ENCODE results near the gene LRRC15.

LRRC15 gene

DNA sequence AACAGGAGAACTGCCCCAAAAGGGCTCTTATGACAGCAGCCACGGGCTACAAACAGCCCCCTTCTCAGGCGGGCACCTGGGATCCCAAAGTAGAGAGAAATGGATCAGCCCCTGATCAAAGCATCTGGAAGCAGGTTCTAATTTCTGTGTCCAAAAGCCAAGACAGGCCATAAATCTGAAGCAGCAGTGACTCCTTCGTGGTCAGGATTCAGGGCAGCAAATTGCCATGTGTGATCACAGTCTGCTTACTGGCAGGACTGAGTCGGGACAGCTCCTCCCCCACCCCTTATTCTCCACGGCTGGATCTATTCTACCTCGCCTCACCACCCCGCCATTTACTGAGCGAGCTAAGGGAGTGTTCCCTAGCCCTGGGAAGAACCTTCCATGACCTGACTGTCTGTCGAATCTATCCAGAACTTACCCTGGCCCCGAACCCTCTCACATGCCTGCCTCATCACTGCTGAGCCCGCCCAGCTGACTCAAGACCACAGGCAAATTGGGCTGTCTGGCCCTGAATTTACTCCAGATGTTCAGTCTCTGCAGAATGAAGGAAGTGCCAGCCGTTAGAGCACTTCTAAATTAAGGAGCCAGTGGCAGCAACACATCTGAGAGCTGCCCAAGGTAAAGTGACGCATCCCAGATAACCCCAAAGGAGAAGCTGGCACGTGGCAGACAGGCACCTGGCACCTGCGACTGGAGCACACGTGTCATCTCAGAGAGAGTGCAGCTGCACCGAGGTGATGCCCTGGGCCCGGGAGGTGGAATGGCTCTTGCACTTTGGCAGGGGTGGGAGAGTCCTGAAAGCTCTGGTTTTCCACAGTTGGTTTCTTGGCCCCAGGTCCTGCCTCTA lies 1.3 kb downstream of the LRRC15 start:
- no peaks in the 10 kb centered on the region for H3K36me3 ChIP-seq (ENCODE audit: control insufficient read depth, insufficient read depth, low read length)
- H3K27ac ChIP-seq (ENCODE audit: low read depth, low read length) = no peak overlapping the region
- peaks cover 2% of the 10 kb centered on the region for H3K4me1 ChIP-seq (ENCODE audit: control insufficient read depth, insufficient read depth, low read length)
- no peak overlapping the region for H3K9ac ChIP-seq (ENCODE audit: low read length)
- H3K27me3 ChIP-seq (ENCODE audit: control insufficient read depth, insufficient read depth, low read length) = no peaks in the 10 kb centered on the region
- no peak overlapping the region for H3K4me3 ChIP-seq (ENCODE audit: low read length)

DNA sequence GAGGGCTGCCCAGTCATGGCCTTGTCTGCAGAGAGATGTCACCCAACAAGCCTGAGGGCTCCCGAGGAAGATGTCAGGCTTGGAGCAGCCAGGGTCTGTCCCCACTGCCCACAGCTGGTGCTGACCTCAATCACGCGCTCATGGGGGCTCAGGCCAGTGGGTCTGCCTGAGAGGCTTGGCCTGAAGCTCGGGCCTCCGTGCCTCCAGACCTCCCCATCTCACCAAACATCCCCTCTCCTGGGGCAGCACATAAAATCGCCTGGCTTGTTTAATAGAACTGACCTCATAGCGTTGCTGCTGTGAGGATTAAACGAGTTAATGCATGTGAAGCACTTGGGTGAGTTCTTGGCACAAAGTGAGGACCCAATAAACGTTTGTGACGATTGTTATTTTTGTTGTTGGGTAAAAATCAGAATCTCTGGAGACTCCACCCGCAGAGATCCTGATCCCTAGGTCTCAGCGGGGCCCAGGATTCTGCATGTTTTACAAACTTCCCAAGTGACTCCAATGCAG lies 3.5 kb downstream of the LRRC15 start:
- H3K9ac ChIP-seq (ENCODE audit: low read length) = no peak overlapping the region
- H3K27ac ChIP-seq (ENCODE audit: low read depth, low read length) = no peak overlapping the region
- no peak overlapping the region for H3K4me3 ChIP-seq (ENCODE audit: low read length)

DNA sequence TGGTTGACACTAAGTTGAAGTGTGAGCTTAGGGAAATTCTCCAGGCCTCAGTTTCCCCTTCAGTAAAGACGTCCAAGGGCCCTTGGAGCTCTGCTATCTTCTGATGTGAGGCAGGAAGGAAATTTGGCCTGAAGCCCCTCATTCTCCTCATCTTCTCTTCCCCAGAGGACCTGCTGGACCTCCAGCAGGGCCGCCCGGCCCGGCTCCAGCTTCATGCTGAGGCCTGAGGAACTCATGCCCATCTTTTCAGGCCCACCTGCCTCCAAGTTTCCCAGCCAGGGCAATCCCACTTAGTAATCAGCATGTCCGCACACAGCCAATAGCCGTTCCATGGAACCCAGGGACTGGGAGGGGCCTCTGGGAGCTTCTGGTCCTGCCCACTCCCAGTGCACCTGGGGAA lies 4.0 kb downstream of the LRRC15 start:
- H3K27me3 ChIP-seq (ENCODE audit: control insufficient read depth, insufficient read depth, low read length) = no peaks in the 10 kb centered on the region
- no peaks in the 10 kb centered on the region for H3K36me3 ChIP-seq (ENCODE audit: control insufficient read depth, insufficient read depth, low read length)
- H3K4me1 ChIP-seq (ENCODE audit: control insufficient read depth, insufficient read depth, low read length) = peaks cover 2% of the 10 kb centered on the region
- H3K27ac ChIP-seq (ENCODE audit: low read depth, low read length) = no peak overlapping the region
- H3K9ac ChIP-seq (ENCODE audit: low read length) = no peak overlapping the region
- no peak overlapping the region for H3K4me3 ChIP-seq (ENCODE audit: low read length)

More for the DNA sequence above, 3.5 kb downstream of the LRRC15 start:
- Histone ChIP-seq H3K4me1 (ENCODE audit: control insufficient read depth, insufficient read depth, low read length) (peaks cover 2% of the 10 kb centered on the region), H3K27me3 (ENCODE audit: control insufficient read depth, insufficient read depth, low read length) (no peaks in the 10 kb centered on the region), H3K36me3 (ENCODE audit: control insufficient read depth, insufficient read depth, low read length) (no peaks in the 10 kb centered on the region)

DNA sequence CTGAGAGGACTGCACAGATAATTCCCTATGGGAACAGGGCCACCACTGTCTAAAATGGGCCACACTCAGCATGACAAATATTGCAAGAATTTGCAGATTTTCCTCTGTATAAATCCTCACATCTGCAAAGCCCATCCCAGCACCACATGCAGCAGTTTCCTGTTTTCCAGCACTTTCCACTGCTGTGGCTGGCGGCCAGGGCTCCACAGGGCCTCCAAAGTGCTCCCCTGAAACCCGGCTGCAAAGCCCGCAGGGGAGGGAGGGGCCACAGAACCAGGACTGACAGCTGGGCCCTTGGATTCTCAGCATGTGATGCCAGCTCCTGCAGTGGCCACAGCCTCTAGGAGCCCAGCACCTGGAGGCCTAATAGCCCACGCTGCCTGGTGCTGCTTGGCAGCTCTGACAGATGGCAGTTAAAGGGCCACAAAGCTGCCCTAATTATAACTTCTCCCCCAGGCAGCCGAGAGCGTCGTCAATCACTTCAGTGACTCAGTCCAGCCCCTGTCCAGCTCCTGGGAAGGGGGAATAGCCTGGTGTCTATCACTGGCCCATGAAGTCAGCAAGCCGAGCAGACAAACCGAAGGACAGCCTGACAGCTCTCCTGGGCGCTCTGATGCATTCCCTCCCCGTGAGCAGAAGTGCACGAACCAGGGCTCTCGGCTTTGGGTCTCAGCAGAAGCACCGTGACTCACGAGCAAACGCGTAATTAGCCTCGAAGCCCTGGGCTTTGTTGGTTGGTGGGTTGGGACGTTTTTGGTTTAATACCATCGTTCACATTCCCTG lies 4.7 kb downstream of the LRRC15 start:
- H3K4me1 ChIP-seq (ENCODE audit: control insufficient read depth, insufficient read depth, low read length) = peaks cover 2% of the 10 kb centered on the region
- H3K27me3 ChIP-seq (ENCODE audit: control insufficient read depth, insufficient read depth, low read length) = no peaks in the 10 kb centered on the region
- no peak overlapping the region for H3K4me3 ChIP-seq (ENCODE audit: low read length)
- H3K27ac ChIP-seq (ENCODE audit: low read depth, low read length) = no peak overlapping the region
- H3K9ac ChIP-seq (ENCODE audit: low read length) = no peak overlapping the region
- no peaks in the 10 kb centered on the region for H3K36me3 ChIP-seq (ENCODE audit: control insufficient read depth, insufficient read depth, low read length)

DNA sequence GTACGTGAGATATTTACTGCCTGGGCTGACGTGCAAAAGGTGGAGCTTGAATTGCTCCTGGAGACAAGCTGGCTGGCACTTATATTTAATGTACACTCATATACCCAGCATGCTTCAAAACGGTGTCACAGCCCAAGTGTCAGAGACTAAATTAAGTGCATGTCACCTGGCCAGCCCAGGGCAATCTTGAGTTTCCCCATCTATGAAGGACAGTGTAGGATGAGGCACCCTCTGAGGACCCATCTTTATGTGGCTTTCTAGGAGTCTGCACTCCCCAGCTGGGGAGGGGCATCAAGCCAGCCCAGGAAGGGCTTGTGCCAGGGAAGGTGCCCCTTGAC lies 5.3 kb downstream of the LRRC15 start:
- Histone ChIP-seq H3K27me3 (ENCODE audit: control insufficient read depth, insufficient read depth, low read length) (no peaks in the 10 kb centered on the region), H3K27ac (ENCODE audit: low read depth, low read length) (no peak overlapping the region), H3K4me3 (ENCODE audit: low read length) (no peak overlapping the region), H3K36me3 (ENCODE audit: control insufficient read depth, insufficient read depth, low read length) (no peaks in the 10 kb centered on the region), H3K4me1 (ENCODE audit: control insufficient read depth, insufficient read depth, low read length) (peaks cover 2% of the 10 kb centered on the region), H3K9ac (ENCODE audit: low read length) (no peak overlapping the region)

DNA sequence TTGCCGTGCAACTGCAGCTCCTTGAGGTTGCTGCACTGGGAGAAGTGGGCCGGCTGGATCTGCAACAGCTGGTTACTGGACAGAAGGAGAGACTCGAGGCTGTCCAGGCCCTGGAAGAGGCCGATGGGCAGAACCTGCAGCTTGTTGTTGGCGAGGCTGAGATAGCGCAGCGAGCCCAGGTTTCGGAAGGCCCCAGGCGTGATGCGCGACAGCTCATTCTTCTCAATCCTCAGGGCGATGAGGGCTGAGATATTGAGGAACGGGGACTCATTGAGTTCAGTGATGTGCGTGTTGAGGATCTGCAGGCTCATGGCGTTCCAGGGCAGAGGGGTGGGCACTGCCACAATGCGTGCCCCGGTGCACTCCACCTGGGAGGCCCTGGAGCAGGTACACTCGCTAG lies 9.0 kb downstream of the LRRC15 start:
- no peaks in the 10 kb centered on the region for H3K27me3 ChIP-seq (ENCODE audit: control insufficient read depth, insufficient read depth, low read length)
- H3K27ac ChIP-seq (ENCODE audit: low read depth, low read length) = no peak overlapping the region
- peaks cover 2% of the 10 kb centered on the region for H3K4me1 ChIP-seq (ENCODE audit: control insufficient read depth, insufficient read depth, low read length)
- H3K4me3 ChIP-seq (ENCODE audit: low read length) = no peak overlapping the region
- no peaks in the 10 kb centered on the region for H3K36me3 ChIP-seq (ENCODE audit: control insufficient read depth, insufficient read depth, low read length)
- no peak overlapping the region for H3K9ac ChIP-seq (ENCODE audit: low read length)

DNA sequence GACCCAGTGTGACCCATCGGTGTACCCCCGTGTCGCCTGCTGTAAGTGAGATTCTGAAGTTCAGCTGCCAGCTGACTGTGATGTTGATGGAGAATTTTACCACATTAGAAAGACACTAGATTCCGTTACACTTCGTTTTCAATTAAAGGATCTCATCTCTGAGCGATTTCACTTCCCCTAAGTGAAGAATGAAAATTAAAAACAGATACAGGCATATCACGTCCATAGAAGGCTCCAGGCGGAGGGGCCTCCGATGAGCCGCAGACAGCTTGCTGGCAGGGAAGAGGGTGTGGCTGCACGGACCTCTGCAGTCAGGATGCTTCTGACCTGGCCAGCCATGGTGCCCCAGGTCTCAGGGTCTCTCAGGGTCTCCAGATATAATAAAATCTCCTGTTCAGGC lies 11.9 kb downstream of the LRRC15 start:
- no peaks in the 10 kb centered on the region for H3K36me3 ChIP-seq (ENCODE audit: control insufficient read depth, insufficient read depth, low read length)
- H3K4me3 ChIP-seq (ENCODE audit: low read length) = no peak overlapping the region
- H3K27me3 ChIP-seq (ENCODE audit: control insufficient read depth, insufficient read depth, low read length) = no peaks in the 10 kb centered on the region
- H3K4me1 ChIP-seq (ENCODE audit: control insufficient read depth, insufficient read depth, low read length) = no peaks in the 10 kb centered on the region
- no peak overlapping the region for H3K9ac ChIP-seq (ENCODE audit: low read length)
- H3K27ac ChIP-seq (ENCODE audit: low read depth, low read length) = no peak overlapping the region

DNA sequence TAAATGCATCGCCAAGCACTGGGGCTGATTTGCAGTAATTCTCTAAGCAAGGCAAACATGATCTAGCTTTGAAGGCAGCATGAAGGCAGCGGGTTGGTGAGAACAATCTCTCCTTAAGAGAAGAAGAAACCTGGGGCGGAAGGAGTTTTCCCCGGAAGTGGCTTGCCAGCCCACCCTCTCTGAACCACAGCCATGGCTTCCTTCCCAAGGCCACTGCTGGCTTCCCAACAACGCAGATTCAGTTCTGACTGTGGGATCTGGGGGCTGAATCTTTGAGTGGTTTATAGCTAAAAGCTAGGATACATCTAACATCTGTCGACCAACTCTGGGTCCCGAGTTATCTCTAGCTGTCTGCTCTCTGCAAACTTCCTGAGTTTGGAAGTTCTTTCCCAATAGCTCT lies 14.2 kb downstream of the LRRC15 start:
- H3K4me3 ChIP-seq (ENCODE audit: low read length) = no peak overlapping the region
- H3K4me1 ChIP-seq (ENCODE audit: control insufficient read depth, insufficient read depth, low read length) = no peaks in the 10 kb centered on the region

DNA sequence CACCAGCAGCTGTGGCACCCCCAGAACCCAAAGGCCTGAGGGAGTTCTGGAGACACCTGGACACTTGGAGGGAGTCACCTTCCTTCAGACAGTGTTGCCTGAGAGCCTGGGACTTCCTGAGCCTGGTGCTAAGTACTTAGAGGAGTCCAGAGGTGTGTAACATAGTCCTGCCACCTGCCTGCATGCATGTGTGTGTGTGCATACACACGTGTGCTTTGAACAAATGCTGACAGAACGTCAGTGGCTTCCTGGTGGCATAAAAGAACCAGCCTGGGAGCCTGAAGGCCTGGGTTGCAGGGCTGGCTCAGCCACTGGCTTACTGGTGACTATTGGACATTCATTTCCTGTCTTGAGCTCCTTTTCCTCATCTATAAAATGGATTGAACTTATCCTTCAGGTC lies 15.2 kb downstream of the LRRC15 start:
- no peak overlapping the region for H3K4me3 ChIP-seq (ENCODE audit: low read length)
- no peaks in the 10 kb centered on the region for H3K36me3 ChIP-seq (ENCODE audit: control insufficient read depth, insufficient read depth, low read length)
- no peaks in the 10 kb centered on the region for H3K4me1 ChIP-seq (ENCODE audit: control insufficient read depth, insufficient read depth, low read length)
- no peak overlapping the region for H3K27ac ChIP-seq (ENCODE audit: low read depth, low read length)
- no peaks in the 10 kb centered on the region for H3K27me3 ChIP-seq (ENCODE audit: control insufficient read depth, insufficient read depth, low read length)
- H3K9ac ChIP-seq (ENCODE audit: low read length) = no peak overlapping the region

More for the DNA sequence above, 14.2 kb downstream of the LRRC15 start:
- no peak overlapping the region for H3K27ac ChIP-seq (ENCODE audit: low read depth, low read length)
- no peaks in the 10 kb centered on the region for H3K36me3 ChIP-seq (ENCODE audit: control insufficient read depth, insufficient read depth, low read length)
- no peaks in the 10 kb centered on the region for H3K27me3 ChIP-seq (ENCODE audit: control insufficient read depth, insufficient read depth, low read length)
- no peak overlapping the region for H3K9ac ChIP-seq (ENCODE audit: low read length)

DNA sequence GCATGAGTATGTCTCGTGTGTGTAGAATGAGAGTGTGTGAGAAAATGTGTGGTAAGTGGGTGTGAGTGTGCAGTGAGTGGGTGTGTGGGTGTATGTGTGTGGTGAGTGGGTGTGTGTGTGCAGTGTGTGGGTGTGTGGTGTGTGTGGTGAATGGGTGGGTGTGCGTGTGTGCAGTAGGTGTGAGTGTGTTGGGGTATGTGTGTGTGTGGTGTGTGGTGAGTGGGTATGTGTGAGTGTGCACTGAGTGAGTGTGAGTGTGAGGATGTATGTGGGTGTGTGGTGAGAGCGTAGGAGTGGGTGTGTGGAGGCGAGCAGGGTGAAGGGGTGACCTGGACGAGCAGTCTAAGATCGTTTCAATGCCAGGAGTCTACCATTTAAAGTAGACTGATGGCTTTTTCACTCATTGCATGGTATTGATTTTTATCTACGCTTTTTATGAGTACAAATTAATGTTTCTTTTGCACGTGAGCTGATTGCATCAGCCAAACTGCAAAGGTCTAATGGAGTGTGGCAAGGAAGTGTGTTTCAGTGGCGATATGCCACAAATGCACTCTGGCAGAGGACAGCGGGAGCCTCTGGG lies 16.8 kb downstream of the LRRC15 start:
- Histone ChIP-seq H3K27me3 (ENCODE audit: control insufficient read depth, insufficient read depth, low read length) (no peaks in the 10 kb centered on the region), H3K27ac (ENCODE audit: low read depth, low read length) (no peak overlapping the region), H3K4me1 (ENCODE audit: control insufficient read depth, insufficient read depth, low read length) (no peaks in the 10 kb centered on the region)

DNA sequence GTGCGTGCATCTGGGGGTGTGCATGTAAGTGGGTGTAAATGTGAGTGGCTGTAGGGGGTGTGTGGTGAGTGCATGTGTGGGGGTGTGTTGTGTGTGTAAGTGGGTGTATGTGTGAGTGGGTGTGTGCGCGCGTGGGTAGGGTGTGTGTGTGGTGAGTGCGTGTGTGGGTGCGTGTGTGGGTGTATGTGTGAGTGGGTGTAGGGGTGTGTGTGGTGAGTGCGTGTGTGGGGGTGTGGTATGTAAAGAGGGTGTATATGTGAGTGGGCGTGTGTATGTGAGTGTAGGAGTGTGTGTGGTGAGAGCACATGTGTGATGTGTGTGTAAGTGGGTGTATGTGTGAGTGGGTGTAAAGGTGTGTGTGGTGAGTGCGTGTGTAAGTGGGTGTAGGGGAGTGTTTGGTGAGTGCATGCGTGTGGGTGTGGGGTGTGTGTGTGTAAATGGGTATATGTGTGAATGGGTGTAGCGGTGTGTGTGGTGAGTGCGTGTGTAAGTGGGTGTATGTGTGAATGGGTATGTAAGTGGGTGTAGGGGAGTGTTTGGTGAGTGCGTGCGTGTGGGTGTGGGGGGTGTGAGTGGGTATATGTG lies 17.5 kb downstream of the LRRC15 start:
- Histone ChIP-seq H3K27ac (ENCODE audit: low read depth, low read length) (no peak overlapping the region), H3K9ac (ENCODE audit: low read length) (no peak overlapping the region), H3K27me3 (ENCODE audit: control insufficient read depth, insufficient read depth, low read length) (no peaks in the 10 kb centered on the region), H3K36me3 (ENCODE audit: control insufficient read depth, insufficient read depth, low read length) (no peaks in the 10 kb centered on the region), H3K4me1 (ENCODE audit: control insufficient read depth, insufficient read depth, low read length) (no peaks in the 10 kb centered on the region), H3K4me3 (ENCODE audit: low read length) (no peak overlapping the region)

More for the DNA sequence above, 16.8 kb downstream of the LRRC15 start:
- H3K36me3 ChIP-seq (ENCODE audit: control insufficient read depth, insufficient read depth, low read length) = no peaks in the 10 kb centered on the region
- H3K9ac ChIP-seq (ENCODE audit: low read length) = no peak overlapping the region
- H3K4me3 ChIP-seq (ENCODE audit: low read length) = no peak overlapping the region

DNA sequence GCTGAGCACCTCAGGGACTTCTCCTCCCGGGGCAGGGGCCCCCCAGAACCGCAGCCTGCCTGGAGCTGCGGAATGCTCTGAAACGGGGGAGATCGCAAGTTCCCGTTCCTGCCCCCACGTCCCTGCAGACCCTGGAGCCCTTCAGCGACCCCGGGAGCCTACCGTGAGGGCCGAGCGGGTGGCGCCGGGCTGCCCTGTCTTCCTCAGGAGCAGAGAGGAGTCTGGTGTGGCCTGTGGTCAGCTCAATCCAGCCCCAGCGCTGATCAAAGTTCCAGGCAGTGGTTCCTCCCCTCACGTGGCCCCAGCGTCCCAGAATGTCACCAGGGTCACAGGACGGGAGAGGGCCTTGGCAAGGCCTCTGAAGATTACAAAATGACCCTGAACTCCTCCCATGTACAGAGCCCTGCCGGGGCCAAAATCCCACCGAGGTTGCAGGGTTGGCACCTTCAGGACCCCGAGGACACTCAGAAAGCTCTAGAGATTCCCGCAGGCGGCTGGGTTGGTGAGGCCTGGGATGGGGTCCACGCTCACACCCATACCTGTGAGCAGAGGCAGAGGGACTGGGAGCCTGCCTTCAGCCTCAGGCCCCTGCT lies 18.4 kb downstream of the LRRC15 start, which contains the start of gene CPN2:
CPN2 (minus strand) TSS at position 249 of the 593 bp plus-strand sequence. CDS start 8,626 bp downstream, outside the sequence.
- Histone ChIP-seq H3K36me3 (ENCODE audit: control insufficient read depth, insufficient read depth, low read length) (no peaks in the 10 kb centered on the region), H3K27ac (ENCODE audit: low read depth, low read length) (no peak within 1 kb of the TSS), H3K4me1 (ENCODE audit: control insufficient read depth, insufficient read depth, low read length) (no peaks in the 10 kb centered on the region), H3K9ac (ENCODE audit: low read length) (no peak within 1 kb of the TSS), H3K27me3 (ENCODE audit: control insufficient read depth, insufficient read depth, low read length) (no peaks in the 10 kb centered on the region), H3K4me3 (ENCODE audit: low read length) (no peak within 1 kb of the TSS)
